ENCODE measurements around the gene SEC14L3.

DNA sequence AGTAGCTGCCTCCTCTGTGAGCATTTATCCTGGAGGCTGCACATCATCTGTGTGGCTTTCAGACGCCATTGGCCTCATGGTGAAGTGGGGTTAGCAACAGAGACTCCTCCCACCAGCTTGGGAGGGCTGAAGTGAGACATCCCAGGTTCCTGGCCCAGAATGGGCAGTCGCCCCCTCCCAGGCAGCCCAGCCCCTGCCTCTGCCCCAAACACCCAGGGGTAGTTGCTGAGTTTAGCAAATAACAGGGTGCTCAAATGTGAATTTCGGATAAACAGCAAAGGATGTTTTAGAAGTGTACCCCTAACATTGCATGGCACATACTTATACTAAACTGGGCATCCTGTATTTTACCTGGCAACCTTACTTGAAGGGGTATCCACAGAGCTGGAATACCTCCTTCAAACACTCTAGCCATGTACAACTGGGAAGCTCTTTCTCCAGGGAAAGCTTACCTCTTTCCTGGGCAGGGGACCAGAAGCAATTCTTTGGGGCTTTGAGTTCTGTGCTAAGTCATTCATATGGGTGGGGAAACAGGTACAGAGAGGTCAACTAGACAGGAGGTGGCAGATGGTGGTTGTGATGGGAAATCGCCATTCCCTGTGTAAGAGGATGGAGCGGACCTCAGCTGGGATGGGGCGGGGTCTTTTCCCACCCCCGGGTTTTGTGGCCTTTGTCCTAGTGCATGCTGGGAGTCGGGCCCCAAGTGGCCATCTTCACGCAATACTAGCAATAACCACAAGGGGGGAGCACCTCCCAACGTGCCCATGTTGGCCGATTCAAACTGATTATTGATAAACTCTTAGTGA is 27.0 kb downstream of the SEC14L3 start:
- TF ChIP-seq SIN3A (IDR thresholded peaks at IDR 0.05; ENCODE audit: borderline replicate concordance, insufficient read depth, low read depth, low read length), result no peak
- TF ChIP-seq, protein P1, sequence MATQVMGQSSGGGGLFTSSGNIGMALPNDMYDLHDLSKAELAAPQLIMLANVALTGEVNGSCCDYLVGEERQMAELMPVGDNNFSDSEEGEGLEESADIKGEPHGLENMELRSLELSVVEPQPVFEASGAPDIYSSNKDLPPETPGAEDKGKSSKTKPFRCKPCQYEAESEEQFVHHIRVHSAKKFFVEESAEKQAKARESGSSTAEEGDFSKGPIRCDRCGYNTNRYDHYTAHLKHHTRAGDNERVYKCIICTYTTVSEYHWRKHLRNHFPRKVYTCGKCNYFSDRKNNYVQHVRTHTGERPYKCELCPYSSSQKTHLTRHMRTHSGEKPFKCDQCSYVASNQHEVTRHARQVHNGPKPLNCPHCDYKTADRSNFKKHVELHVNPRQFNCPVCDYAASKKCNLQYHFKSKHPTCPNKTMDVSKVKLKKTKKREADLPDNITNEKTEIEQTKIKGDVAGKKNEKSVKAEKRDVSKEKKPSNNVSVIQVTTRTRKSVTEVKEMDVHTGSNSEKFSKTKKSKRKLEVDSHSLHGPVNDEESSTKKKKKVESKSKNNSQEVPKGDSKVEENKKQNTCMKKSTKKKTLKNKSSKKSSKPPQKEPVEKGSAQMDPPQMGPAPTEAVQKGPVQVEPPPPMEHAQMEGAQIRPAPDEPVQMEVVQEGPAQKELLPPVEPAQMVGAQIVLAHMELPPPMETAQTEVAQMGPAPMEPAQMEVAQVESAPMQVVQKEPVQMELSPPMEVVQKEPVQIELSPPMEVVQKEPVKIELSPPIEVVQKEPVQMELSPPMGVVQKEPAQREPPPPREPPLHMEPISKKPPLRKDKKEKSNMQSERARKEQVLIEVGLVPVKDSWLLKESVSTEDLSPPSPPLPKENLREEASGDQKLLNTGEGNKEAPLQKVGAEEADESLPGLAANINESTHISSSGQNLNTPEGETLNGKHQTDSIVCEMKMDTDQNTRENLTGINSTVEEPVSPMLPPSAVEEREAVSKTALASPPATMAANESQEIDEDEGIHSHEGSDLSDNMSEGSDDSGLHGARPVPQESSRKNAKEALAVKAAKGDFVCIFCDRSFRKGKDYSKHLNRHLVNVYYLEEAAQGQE (IDR thresholded peaks at IDR 0.05; ENCODE audit: insufficient read depth in 1 of 2, low read depth in 2 of 2, low read length in 1 of 2), result no peak
- peak; percentile 83 for TF ChIP-seq CTCF (IDR thresholded peaks at IDR 0.05)
- TF ChIP-seq POLR2AphosphoS5 (IDR thresholded peaks at IDR 0.05; ENCODE audit: low read depth, low read length), result peak; percentile 49; the same call in 1 of the 2 replicates
